Measurements from ENCODE around the gene PCNX4.

- no peak for TF ChIP-seq CTCF (IDR thresholded peaks at IDR 0.05)
- TF ChIP-seq POLR2A (IDR thresholded peaks at IDR 0.05) = no peak
- no peak for TF ChIP-seq POLR2AphosphoS5 (IDR thresholded peaks at IDR 0.05)
These were observed 119.0 kb downstream of the PCNX4 start for GRCh38 chr14:60210703-60211102.

Data from breast epithelium (tissue), 3 donors.